PC-9 (cell line): ENCODE measurements around the gene CD53. TPM values are rescaled to one million over a fixed set of nuclear protein-coding genes. Genes with fewer than 3 reads are reported as not detected.
"Not testable (repeated sequence)": the region's sequence is repeated elsewhere in the genome, so short reads cannot be mapped to it uniquely, and the experiment has no call there.

Experiments used
- BruUV-seq: library from RNA; stranded (reverse); fragments of 400-500 nt; replicated peaks from 2 replicates; lab custom pipeline; 2021; lab: Mats Ljungman, UMichigan
- CTCF ChIA-PET: fragments of 300-600 bp; sonication (Branson Sonifier 250); formaldehyde crosslinking; loops from one replicate; lab custom pipeline; 2022; ENCODE audit warnings: antibody characterized with exemption; lab: Charles Lee
- POLR2A ChIA-PET: fragments of 300-600 bp; sonication (Branson Sonifier 250); formaldehyde crosslinking; loops from one replicate; lab custom pipeline; 2022; ENCODE audit warnings: antibody characterized with exemption; ENCODE audit not compliant: unreplicated experiment; lab: Charles Lee
- DNase-seq, 2 experiments: peaks; one replicate each; pipeline versions ENCODE4 v3.0.0 to v3.0.0-alpha.2; 2015 to 2022; ENCODE audit warnings: mixed read lengths in 1 of 2
- H2AFZ ChIP-seq: fragments of 200-600 bp; sonication (generic); 2 replicates; pipeline ENCODE4 v1.8.1; 2017; ENCODE audit warnings: antibody characterized with exemption
- H3F3A ChIP-seq: fragments of 200-600 bp; sonication (generic); 2 replicates; pipeline ENCODE4 v1.8.1; 2017; ENCODE audit warnings: antibody characterized with exemption, mild to moderate bottlenecking, low read depth; ENCODE audit not compliant: insufficient read depth
- H3K27ac ChIP-seq: fragments of 200-600 bp; sonication (generic); 2 replicates; pipeline ENCODE4 v1.6.1; 2016; ENCODE audit warnings: mixed run types
- H3K27me3 ChIP-seq: fragments of 200-600 bp; sonication (generic); 2 replicates; pipeline ENCODE4 v1.6.1; 2016; ENCODE audit warnings: low read depth, mixed run types; ENCODE audit not compliant: insufficient read depth
- H3K36me3 ChIP-seq: fragments of 200-600 bp; sonication (generic); 2 replicates; pipeline ENCODE4 v1.6.1; 2016; ENCODE audit warnings: low read depth, mixed run types
- H3K4me1 ChIP-seq: fragments of 200-600 bp; sonication (generic); replicated peaks from 2 replicates; pipeline ENCODE4 v1.6.1; 2016; ENCODE audit warnings: mixed run types; ENCODE audit not compliant: insufficient read depth
- H3K4me2 ChIP-seq: fragments of 200-600 bp; sonication (generic); 2 replicates; pipeline ENCODE4 v1.6.1; 2017; ENCODE audit warnings: mixed run types
- H3K4me3 ChIP-seq: fragments of 200-600 bp; sonication (generic); 2 replicates; pipeline ENCODE4 v1.6.1; 2016; ENCODE audit warnings: mixed run types
- H3K79me2 ChIP-seq: fragments of 200-600 bp; sonication (generic); 2 replicates; pipeline ENCODE4 v1.6.1; 2017; ENCODE audit warnings: low read depth, mixed run types
- H3K9me2 ChIP-seq: fragments of 200-600 bp; sonication (generic); 2 replicates; pipeline ENCODE4 v1.8.1; 2017; ENCODE audit warnings: mild to moderate bottlenecking; ENCODE audit not compliant: insufficient read depth
- H3K9me3 ChIP-seq: fragments of 200-600 bp; sonication (generic); 2 replicates; pipeline ENCODE4 v1.8.1; 2016; ENCODE audit warnings: low read depth; ENCODE audit not compliant: insufficient read depth
- H4K20me1 ChIP-seq: fragments of 200-600 bp; sonication (generic); 2 replicates; pipeline ENCODE4 v1.8.1; 2017; ENCODE audit not compliant: insufficient read depth
- CTCF ChIP-seq: fragments of 200-600 bp; sonication (generic); conservative IDR thresholded peaks from 2 replicates; pipeline ENCODE4 v1.6.1; 2017; ENCODE audit warnings: mixed run types, antibody characterized with exemption, mild to moderate bottlenecking, moderate library complexity
- EZH2 ChIP-seq: fragments of 200-600 bp; sonication (generic); IDR thresholded peaks from 2 replicates; pipeline ENCODE4 v1.8.0; 2017; ENCODE audit warnings: antibody characterized with exemption, low read depth
- intact Hi-C: fragments of 100-400 bp; cut with micrococcal nuclease; formaldehyde crosslinking; loops from one replicate; pipeline ENCODE4 v1.10.0; 2022; ENCODE audit not compliant: unreplicated experiment
- total RNA-seq: library from RNA; stranded (reverse); gene quantifications from 2 replicates; pipeline ENCODE4 v1.2.3, GENCODE V29; 2021

CD53 gene
- total RNA-seq, 1 experiment from 2014 or later, result not detected

- H3K27me3 ChIP-seq, result peaks cover 22% of the 10 kb centered on the region
- no peaks in the 10 kb centered on the region for H3K36me3 ChIP-seq
- no peak for TF ChIP-seq EZH2
- no peak for TF ChIP-seq CTCF
- no peaks in the 10 kb centered on the region for H3K9me2 ChIP-seq
- H2AFZ ChIP-seq, result no peak overlapping the region
- H3F3A ChIP-seq, result no peaks in the 10 kb centered on the region
- no peak overlapping the region for H3K4me3 ChIP-seq
- no peak for DNase-seq
- no peaks in the 10 kb centered on the region for H3K4me1 ChIP-seq
- BruUV-seq, result no TSS peak
- H4K20me1 ChIP-seq, result no peaks in the 10 kb centered on the region
- intact Hi-C loops, result no loop called here
- ChIA-PET POLR2A (no interaction called here), CTCF (no interaction called here)
- no peaks in the 10 kb centered on the region for H3K79me2 ChIP-seq
- H3K27ac ChIP-seq, result no peak overlapping the region
- no peaks in the 10 kb centered on the region for H3K9me3 ChIP-seq
- H3K4me2 ChIP-seq, result no peak overlapping the region
These were observed 13.9 kb upstream of the CD53 start for GRCh38 chr1:110859062-110859461.

- DNase-seq, result no peak
- Histone ChIP-seq H3K4me2 (no peak overlapping the region), H3K9me3 (no peaks in the 10 kb centered on the region), H4K20me1 (no peaks in the 10 kb centered on the region), H2AFZ (no peak overlapping the region), H3K79me2 (no peaks in the 10 kb centered on the region), H3K36me3 (no peaks in the 10 kb centered on the region), H3K27ac (no peak overlapping the region), H3K27me3 (peaks cover 14% of the 10 kb centered on the region; the same call in 1 of the 2 replicates), H3K4me1 (no peaks in the 10 kb centered on the region), H3K4me3 (no peak overlapping the region), H3F3A (no peaks in the 10 kb centered on the region), H3K9me2 (no peaks in the 10 kb centered on the region)
- CTCF ChIA-PET, result interaction anchor here (0.6 kb wide), 1 partner anchor 649 kb away, joined by 3 read pairs; no protein-coding TSS in a partner anchor
- no peak for TF ChIP-seq CTCF
- TF ChIP-seq EZH2, result no peak
- BruUV-seq, result no TSS peak
- intact Hi-C loops, result no loop called here
- POLR2A ChIA-PET, result no interaction called here
These were observed 12.8 kb upstream of the CD53 start for GRCh38 chr1:110860174-110860573.

- CTCF ChIA-PET, BruUV-seq, DNase-seq, H2AFZ ChIP-seq, H4K20me1 ChIP-seq, H3K4me2 ChIP-seq, H3K4me1 ChIP-seq, H3K9me2 ChIP-seq, H3K27me3 ChIP-seq, H3K9me3 ChIP-seq, H3F3A ChIP-seq, POLR2A ChIA-PET, intact Hi-C loops, H3K27ac ChIP-seq, H3K4me3 ChIP-seq, H3K79me2 ChIP-seq, H3K36me3 ChIP-seq: not testable (repeated sequence)
These were observed 12.3 kb upstream of the CD53 start for GRCh38 chr1:110860620-110861019.

- intact Hi-C loops, H3K79me2 ChIP-seq, H3K4me1 ChIP-seq: not testable (repeated sequence)
These were observed 11.0 kb upstream of the CD53 start for GRCh38 chr1:110861942-110862341.

More at GRCh38 chr1:110861942-110862341, 11.0 kb upstream of the CD53 start:
- POLR2A ChIA-PET, H3F3A ChIP-seq, H4K20me1 ChIP-seq, H3K27ac ChIP-seq, H3K27me3 ChIP-seq, H3K36me3 ChIP-seq, BruUV-seq, H3K9me2 ChIP-seq, H3K4me3 ChIP-seq, H3K9me3 ChIP-seq, H3K4me2 ChIP-seq, DNase-seq, H2AFZ ChIP-seq, CTCF ChIA-PET: not testable (repeated sequence)
